ENCODE results near the gene TMCC3.

The TMCC3 gene

DNA sequence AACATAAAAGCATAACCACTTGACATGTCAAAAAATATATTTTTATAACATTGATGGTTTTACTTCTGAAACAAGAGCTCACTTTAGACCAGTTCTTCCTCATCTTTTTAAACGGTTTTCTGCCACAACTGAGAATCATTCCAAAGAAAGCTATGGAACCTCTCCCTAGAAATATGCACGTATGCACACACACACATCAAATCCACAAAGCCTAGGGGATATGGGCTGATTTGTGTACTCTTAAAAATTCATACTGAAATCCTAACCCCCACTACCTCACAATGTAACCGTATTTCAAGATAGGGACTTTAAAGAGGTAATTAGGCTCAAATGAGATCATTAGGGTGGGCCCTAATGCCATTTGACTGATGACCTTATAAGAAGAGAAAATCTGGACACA, 19.3 kb downstream of the TMCC3 start:
- no peak for TF ChIP-seq CTCF (IDR thresholded peaks at IDR 0.05; ENCODE audit: insufficient read depth, low read length, poor library complexity, severe bottlenecking)

DNA sequence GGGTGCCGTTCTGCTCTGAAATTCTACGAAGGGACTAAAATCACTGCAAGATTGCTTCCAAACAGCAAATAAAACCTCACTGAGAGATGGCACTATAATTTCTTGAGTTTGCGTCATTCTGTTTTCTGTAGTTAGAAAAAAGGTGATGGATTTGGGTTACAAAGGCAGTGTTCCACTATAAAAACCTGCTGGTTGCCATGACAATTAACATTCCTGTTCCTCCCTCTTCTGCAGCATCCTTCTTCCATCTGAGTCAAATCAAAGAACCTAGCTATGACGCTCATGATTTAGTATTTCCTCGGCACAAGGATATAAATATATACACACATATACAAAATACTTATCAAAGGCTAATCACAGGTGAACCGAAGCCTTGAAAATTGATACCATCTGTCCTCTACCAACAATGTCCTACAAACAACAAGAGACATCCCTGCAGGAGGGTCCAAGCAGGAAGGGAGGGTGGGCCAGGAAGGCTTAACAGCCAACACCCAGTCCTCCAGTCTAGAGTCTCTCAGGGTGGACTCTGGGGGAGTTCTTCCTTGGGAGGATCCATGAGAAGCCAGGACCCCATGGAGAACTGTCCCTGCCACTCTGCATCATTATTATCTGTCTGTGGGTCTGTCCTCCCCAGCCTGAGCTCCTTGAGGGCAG, 21.4 kb downstream of the TMCC3 start:
- Histone ChIP-seq H3K4me3 (replicated peaks; ENCODE audit: low read depth, low read length) (no peak overlapping the region), H3K27me3 (replicated peaks; ENCODE audit: control insufficient read depth, insufficient read depth, low read length) (no peaks in the 10 kb centered on the region), H3K36me3 (ENCODE audit: control insufficient read depth, insufficient read depth, low read length) (no peaks in the 10 kb centered on the region)
- no peak for TF ChIP-seq CTCF (IDR thresholded peaks at IDR 0.05; ENCODE audit: insufficient read depth, low read length, poor library complexity, severe bottlenecking)
- no peak for DNase-seq (ENCODE audit: extremely low read depth, insufficient read length)

More for the DNA sequence above, 19.3 kb downstream of the TMCC3 start:
- DNase-seq (ENCODE audit: extremely low read depth, insufficient read length), result no peak
- Histone ChIP-seq H3K27me3 (replicated peaks; ENCODE audit: control insufficient read depth, insufficient read depth, low read length) (no peaks in the 10 kb centered on the region), H3K36me3 (ENCODE audit: control insufficient read depth, insufficient read depth, low read length) (no peaks in the 10 kb centered on the region; the same call in 1 of the 2 replicates), H3K4me3 (replicated peaks; ENCODE audit: low read depth, low read length) (no peak overlapping the region)

GRCh38 chr12:94628369-94628768, 22.0 kb downstream of the TMCC3 start:
- no peak for TF ChIP-seq CTCF (IDR thresholded peaks at IDR 0.05; ENCODE audit: insufficient read depth, low read length, poor library complexity, severe bottlenecking)
- Histone ChIP-seq H3K4me3 (replicated peaks; ENCODE audit: low read depth, low read length) (no peak overlapping the region), H3K36me3 (ENCODE audit: control insufficient read depth, insufficient read depth, low read length) (no peaks in the 10 kb centered on the region), H3K27me3 (replicated peaks; ENCODE audit: control insufficient read depth, insufficient read depth, low read length) (no peaks in the 10 kb centered on the region)
- no peak for DNase-seq (ENCODE audit: extremely low read depth, insufficient read length)

DNA sequence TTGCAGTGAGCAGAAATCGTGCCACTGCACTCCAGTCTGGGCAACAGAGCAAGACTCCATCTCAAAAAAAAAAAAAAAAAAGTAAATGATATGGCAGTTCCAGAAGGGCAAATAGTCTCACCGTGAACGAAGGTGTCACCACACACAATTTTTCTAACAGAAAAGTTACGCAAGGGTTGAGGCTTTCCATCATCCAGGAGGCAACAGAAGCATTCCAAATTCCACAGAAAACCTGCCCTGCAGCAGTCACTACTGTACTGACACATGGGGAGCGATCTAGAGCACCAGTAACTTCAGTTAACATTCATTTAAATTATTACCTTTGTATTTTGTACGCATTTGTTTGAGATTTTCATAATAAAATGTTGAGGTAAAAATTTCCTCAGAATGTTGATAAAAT, 24.8 kb downstream of the TMCC3 start:
- no peak for TF ChIP-seq CTCF (IDR thresholded peaks at IDR 0.05; ENCODE audit: insufficient read depth, low read length, poor library complexity, severe bottlenecking)
- Histone ChIP-seq H3K36me3 (ENCODE audit: control insufficient read depth, insufficient read depth, low read length) (no peaks in the 10 kb centered on the region), H3K4me3 (replicated peaks; ENCODE audit: low read depth, low read length) (no peak overlapping the region), H3K27me3 (replicated peaks; ENCODE audit: control insufficient read depth, insufficient read depth, low read length) (no peaks in the 10 kb centered on the region)
- DNase-seq (ENCODE audit: extremely low read depth, insufficient read length), result no peak

DNA sequence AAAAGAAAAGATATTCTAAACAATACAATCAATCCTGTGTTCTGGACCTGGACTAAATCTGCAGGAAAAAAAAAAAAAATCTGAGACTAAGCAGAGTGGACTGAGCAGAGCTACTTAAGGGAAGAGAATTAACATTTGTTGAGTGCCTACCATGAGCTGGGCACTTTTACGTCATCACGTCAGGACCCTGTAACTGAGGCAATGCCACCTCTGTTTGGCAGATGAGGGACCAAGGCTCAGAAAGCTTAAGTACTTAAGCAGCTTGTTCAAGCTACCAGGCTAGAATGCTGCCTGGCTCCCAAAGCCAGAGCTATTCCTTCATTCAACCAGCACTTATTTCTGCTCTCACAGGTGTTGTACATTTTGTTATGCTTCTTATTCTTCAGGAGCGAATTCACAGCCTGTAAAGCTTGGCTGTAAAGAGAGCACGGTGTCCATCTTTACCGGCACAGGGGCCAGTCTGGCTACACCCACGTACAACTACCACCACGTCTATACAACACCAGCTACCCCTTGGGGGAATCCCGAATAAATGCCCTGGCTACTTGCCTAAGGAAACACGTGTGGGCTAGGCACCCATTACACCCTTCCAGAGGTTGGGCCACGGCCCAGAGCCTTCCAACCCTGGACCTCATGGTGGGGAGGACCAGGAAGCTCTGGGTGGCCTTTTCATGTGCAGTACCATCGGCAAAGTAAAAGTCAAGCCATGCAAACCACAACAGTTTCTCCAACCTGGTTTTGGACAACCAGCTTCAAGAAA, 27.0 kb downstream of the TMCC3 start:
- no peak for DNase-seq (ENCODE audit: extremely low read depth, insufficient read length)
- no peaks in the 10 kb centered on the region for H3K27me3 ChIP-seq (replicated peaks; ENCODE audit: control insufficient read depth, insufficient read depth, low read length)
- H3K36me3 ChIP-seq (ENCODE audit: control insufficient read depth, insufficient read depth, low read length), result no peaks in the 10 kb centered on the region
- H3K4me3 ChIP-seq (replicated peaks; ENCODE audit: low read depth, low read length), result no peak overlapping the region
- TF ChIP-seq CTCF (IDR thresholded peaks at IDR 0.05; ENCODE audit: insufficient read depth, low read length, poor library complexity, severe bottlenecking), result no peak
